Right lobe of liver (tissue), 6 donors: ENCODE data around the gene GADL1. TPM values are rescaled to one million over a fixed set of nuclear protein-coding genes. Genes with fewer than 3 reads are reported as not detected.

Experiments
- ATAC-seq, 4 donors: fragments of 200-7000 bp; cut with Tn5 transposase; one replicate each; pipeline ENCODE4 v1.9.1; 2020; ENCODE audit warnings: mild to moderate bottlenecking in 4 of 4, moderate library complexity in 4 of 4
- DNase-seq, 3 donors: peaks; one replicate each; pipeline ENCODE4 v3.0.0-alpha.2; 2020
- H3K27ac ChIP-seq, 3 donors: fragments of 200-600 bp; one replicate each; pipeline ENCODE4 v1.8.0; 2022
- H3K27me3 ChIP-seq, 2 donors: fragments of 200-600 bp; one replicate each; pipeline ENCODE4 v1.8.0; 2022
- H3K36me3 ChIP-seq, 4 donors: fragments of 200-600 bp; sonication (generic) in 1 of 4; one replicate each; pipeline versions ENCODE4 v1.5.1 to v1.8.0; 2017 to 2022; ENCODE audit warnings: control low read depth in 1 of 4
- H3K4me1 ChIP-seq, 4 donors: fragments of 200-600 bp; sonication (generic) in 1 of 4; one replicate each; pipeline versions ENCODE4 v1.5.1 to v1.8.0; 2017 to 2022; ENCODE audit warnings: control low read depth in 1 of 4
- H3K4me3 ChIP-seq, 3 donors: fragments of 200-600 bp; one replicate each; pipeline ENCODE4 v1.8.0; 2022
- H3K9me3 ChIP-seq, 4 donors: fragments of 200-600 bp; sonication (generic) in 1 of 4; one replicate each; pipeline versions ENCODE4 v1.5.1 to v1.8.0; 2017 to 2022; ENCODE audit warnings: control low read depth in 1 of 4
- POLR2A ChIP-seq: fragments of 450-650 bp; IDR thresholded peaks from one replicate; pipeline ENCODE4 v1.6.1; 2017; ENCODE audit warnings: antibody characterized with exemption, mild to moderate bottlenecking
- WGBS: methylation state at CpG from one replicate; pipeline ENCODE4 v1.1.6; 2018; ENCODE audit warnings: low coverage, low lambda C conversion rate; ENCODE audit not compliant: insufficient coverage; ENCODE audit errors: missing lambda C conversion rate; 5-methylcytosine and 5-hydroxymethylcytosine counted together
- intact Hi-C, 2 donors: fragments of 100-400 bp; cut with DNase I; formaldehyde crosslinking; loops; one replicate each; pipeline versions ENCODE4 v1.11.2 to v1.14.1; 2022
- total RNA-seq, 6 experiments: library from RNA; depleted of rRNA in 2 of 6; stranded (reverse); fragments of >200 nt in 2 of 6; fragmentation: NEBNext Ultra II Directional in 3 of 6; extraction: Animal tissue kit (Norgen Biotek cat#: 25700) in 3 of 6; gene quantifications; one replicate each; pipeline versions ENCODE4 v1.1.0 to v1.2.4, GENCODE V29; 2016 to 2023
- TF ChIP-seq, protein P1 (sequence below), 4 donors: fragments of 200-600 bp in 3 of 4; fragments of 450-650 bp in 1 of 4; IDR thresholded peaks; one replicate each; pipeline versions ENCODE4 v1.5.1 to v1.8.0; 2016 to 2022; ENCODE audit warnings: antibody characterized with exemption in 4 of 4, mild to moderate bottlenecking in 2 of 4
- donor health status: DM: no; HTN: yes; CAD: no.
- donor health status: DM: no; HTN: no; CAD: no.
- donor health status: DM: no; HTN: no; CAD: no.
- donor health status: DM: no; HTN: yes; CAD: no.
- donor health status: DM: no; HTN: yes; CAD: no.

The GADL1 gene
- total RNA-seq, 6 experiments from 2014 or later: not detected

DNA sequence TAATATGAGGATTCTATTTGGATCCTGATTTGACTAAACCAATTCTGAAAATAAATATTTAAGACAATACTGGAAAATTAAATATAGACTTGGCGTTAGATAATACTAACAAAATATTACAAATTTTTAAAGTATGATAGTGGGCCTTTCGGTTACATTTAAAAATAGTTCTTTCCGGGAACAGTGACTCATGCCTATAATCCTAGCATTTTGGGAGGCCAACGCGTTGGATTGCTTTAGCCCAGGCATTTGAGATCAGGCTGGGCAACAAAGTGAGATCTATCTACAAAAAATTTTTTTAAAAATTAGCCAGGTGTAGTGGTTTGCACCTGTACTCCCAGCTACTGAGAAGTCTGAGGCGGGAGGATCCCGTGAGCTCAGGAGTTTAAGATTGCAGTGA is 30.3 kb upstream of the GADL1 start:
- 82% methylated on average over 7 of the region's 7 CpGs for WGBS
- Histone ChIP-seq H3K27me3 (no peaks in the 10 kb centered on the region), H3K9me3 (no peaks in the 10 kb centered on the region), H3K4me1 (no peaks in the 10 kb centered on the region), H3K4me3 (no peak overlapping the region), H3K27ac (no peak overlapping the region), H3K36me3 (no peaks in the 10 kb centered on the region)
- ATAC-seq (no peak), DNase-seq (no peak)
- TF ChIP-seq, protein P1, sequence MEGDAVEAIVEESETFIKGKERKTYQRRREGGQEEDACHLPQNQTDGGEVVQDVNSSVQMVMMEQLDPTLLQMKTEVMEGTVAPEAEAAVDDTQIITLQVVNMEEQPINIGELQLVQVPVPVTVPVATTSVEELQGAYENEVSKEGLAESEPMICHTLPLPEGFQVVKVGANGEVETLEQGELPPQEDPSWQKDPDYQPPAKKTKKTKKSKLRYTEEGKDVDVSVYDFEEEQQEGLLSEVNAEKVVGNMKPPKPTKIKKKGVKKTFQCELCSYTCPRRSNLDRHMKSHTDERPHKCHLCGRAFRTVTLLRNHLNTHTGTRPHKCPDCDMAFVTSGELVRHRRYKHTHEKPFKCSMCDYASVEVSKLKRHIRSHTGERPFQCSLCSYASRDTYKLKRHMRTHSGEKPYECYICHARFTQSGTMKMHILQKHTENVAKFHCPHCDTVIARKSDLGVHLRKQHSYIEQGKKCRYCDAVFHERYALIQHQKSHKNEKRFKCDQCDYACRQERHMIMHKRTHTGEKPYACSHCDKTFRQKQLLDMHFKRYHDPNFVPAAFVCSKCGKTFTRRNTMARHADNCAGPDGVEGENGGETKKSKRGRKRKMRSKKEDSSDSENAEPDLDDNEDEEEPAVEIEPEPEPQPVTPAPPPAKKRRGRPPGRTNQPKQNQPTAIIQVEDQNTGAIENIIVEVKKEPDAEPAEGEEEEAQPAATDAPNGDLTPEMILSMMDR (IDR thresholded peaks at IDR 0.05): no peak
- no peak for TF ChIP-seq POLR2A
- intact Hi-C loops: no loop called here

DNA sequence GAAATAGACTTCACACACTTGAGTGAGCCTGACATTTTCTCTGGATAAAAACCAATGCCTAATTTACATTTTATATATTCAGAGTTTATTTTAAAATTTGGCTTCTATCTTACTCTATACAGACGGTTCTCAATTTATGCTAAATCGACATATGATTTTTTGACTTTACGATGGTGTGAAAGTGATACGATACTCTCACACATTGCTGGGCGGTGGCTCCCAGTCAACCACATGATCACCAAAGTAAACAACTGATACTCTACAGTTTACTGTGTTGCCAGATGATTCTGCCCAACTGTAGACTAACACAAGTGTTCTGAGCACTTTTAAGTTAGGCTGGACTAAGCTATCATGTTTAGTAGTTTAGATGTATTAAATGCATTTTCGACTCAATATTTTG is 25.1 kb upstream of the GADL1 start:
- TF ChIP-seq, protein P1 (IDR thresholded peaks at IDR 0.05): no peak
- no peak for TF ChIP-seq POLR2A
- no peak overlapping the region for H3K4me3 ChIP-seq
- H3K36me3 ChIP-seq: no peaks in the 10 kb centered on the region
- H3K27me3 ChIP-seq: no peaks in the 10 kb centered on the region
- intact Hi-C loops: no loop called here
- no peaks in the 10 kb centered on the region for H3K9me3 ChIP-seq
- no peaks in the 10 kb centered on the region for H3K4me1 ChIP-seq
- 85% methylated on average over 6 of the region's 6 CpGs for WGBS
- ATAC-seq (no peak), DNase-seq (no peak)
- no peak overlapping the region for H3K27ac ChIP-seq

DNA sequence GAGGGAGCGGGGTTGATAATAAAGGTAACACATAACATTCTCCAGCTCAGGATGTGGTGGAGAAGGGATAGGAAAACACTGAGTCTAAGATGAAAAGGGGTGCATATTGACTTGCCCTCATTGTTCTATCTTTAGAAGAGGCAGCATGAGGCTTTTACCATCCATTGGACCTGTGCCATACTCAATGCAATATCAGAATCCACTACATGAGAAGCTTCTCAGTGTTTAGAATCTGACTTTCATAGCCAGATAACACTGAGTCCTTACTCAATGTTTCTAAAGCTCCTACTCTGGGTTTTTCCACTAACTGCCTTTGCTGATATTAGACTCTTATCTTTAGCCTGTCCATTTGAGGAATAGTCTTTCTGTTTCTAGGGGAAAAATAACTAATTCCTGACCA is 24.3 kb upstream of the GADL1 start:
- Histone ChIP-seq H3K9me3 (no peaks in the 10 kb centered on the region), H3K4me1 (no peaks in the 10 kb centered on the region), H3K36me3 (no peaks in the 10 kb centered on the region), H3K27ac (no peak overlapping the region), H3K4me3 (no peak overlapping the region), H3K27me3 (no peaks in the 10 kb centered on the region)
- intact Hi-C loops: no loop called here
- no peak for TF ChIP-seq POLR2A
- TF ChIP-seq, protein P1 (IDR thresholded peaks at IDR 0.05): no peak
- WGBS: 75% methylated on average over 1 of the region's 1 CpG
- ATAC-seq (no peak), DNase-seq (no peak)

DNA sequence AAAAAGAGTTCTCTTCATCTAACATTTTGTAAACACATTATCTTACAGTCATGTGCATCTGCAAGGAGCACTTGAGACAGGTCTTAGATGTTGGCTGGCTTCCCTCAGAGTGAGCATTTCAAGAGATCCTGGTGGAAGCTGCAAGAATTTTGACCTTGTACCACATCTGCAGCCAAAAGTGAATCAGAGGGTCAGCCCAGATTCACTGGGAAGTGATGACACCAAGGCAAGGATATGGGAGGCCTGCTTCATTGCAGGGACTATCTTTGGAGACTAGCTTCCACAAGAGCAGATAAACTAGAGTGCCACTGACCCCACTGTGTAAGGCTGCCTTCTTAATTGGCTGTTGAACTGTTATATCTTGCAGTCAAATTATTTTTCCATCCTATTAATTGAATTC is 21.3 kb upstream of the GADL1 start:
- intact Hi-C loops: no loop called here
- Histone ChIP-seq H3K4me3 (no peak overlapping the region), H3K4me1 (no peaks in the 10 kb centered on the region), H3K36me3 (no peaks in the 10 kb centered on the region), H3K9me3 (no peaks in the 10 kb centered on the region), H3K27me3 (no peaks in the 10 kb centered on the region), H3K27ac (no peak overlapping the region)
- DNase-seq: no peak
- ATAC-seq: peak in 2 of 4 donors; percentile 25 to 50
- TF ChIP-seq, protein P1 (IDR thresholded peaks at IDR 0.05): no peak
- no peak for TF ChIP-seq POLR2A

DNA sequence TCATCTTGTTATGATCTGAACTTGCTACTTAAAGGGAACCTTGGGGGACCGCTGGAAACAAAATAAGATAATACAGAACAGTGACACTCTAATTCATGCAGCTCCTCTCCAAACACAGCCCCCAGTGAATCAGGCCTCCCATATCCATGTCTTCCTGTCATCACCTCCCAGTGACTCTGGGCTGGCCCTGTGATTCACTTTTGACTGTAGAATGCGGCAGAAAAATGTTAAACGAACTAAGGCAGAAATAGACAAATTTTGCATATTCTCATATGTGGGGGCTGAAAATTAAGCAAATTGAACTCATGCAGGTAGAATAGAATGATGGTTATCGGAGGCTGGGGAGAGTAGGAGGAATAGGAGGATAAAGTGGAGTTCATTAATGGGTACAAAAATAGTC is 20.2 kb upstream of the GADL1 start:
- 65% methylated on average over 4 of the region's 4 CpGs for WGBS

More for the DNA sequence above, 20.2 kb upstream of the GADL1 start:
- H3K9me3 ChIP-seq: no peaks in the 10 kb centered on the region
- no peak overlapping the region for H3K4me3 ChIP-seq
- no peak overlapping the region for H3K27ac ChIP-seq
- H3K27me3 ChIP-seq: no peaks in the 10 kb centered on the region
- ATAC-seq (no peak), DNase-seq (no peak)
- H3K36me3 ChIP-seq: no peaks in the 10 kb centered on the region
- intact Hi-C loops: no loop called here
- TF ChIP-seq, protein P1 (IDR thresholded peaks at IDR 0.05): no peak
- TF ChIP-seq POLR2A: no peak
- no peaks in the 10 kb centered on the region for H3K4me1 ChIP-seq
